ENCODE measurements around the gene RELN.

The RELN gene

DNA sequence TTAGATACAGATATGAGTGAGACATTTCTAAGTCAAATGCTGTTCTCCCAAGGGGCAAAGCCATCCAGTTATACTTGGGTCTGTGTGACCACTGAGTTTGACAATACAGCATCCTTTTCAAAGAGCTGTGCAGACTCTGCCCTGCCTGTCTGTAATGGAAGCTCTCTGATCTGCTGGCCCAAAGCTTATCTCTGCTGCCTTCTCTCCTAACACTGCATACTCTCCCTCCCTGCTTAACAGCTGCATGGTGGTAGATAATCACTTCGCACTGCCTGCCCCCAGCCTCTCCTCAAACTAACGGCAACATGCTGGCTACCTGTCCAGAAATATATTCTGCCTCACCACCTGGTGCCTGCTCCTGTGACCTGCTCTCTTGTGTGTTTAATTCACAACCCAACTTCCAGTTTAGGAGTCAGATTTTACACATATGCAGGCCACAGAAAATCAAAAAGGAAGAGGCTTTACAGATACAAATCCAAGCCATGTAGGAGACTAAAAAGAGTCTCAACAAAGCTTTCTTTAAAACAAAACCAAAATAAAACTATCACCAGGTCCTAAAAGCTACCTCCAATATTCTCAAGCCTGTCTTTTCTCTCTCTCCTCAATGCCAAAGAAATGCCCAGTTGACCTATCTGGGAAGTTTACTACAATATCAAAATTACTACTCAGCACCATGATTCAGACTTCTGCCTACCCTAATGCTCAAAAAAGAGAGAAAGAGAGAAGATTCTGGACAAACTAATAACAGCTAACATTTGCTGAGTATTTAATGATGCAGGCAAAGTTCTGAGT is 145.6 kb downstream of the RELN start:
- Histone ChIP-seq H3K18ac (ENCODE audit: low read length) (no peak overlapping the region), H3K27me3 (ENCODE audit: insufficient read depth, low read length) (no peaks in the 10 kb centered on the region), H3K79me2 (ENCODE audit: control insufficient read depth, insufficient read depth, low read length, poor library complexity) (no peaks in the 10 kb centered on the region), H3K9ac (ENCODE audit: low read length) (no peak overlapping the region), H4K8ac (ENCODE audit: low read depth, low read length) (no peak overlapping the region), H3K4ac (ENCODE audit: low read depth, low read length) (no peak overlapping the region), H2AFZ (ENCODE audit: insufficient read depth, low read length, poor library complexity) (no peak overlapping the region), H3K9me3 (ENCODE audit: insufficient read depth, low read depth, low read length) (no peaks in the 10 kb centered on the region), H3K4me3 (ENCODE audit: low read depth, low read length) (no peak overlapping the region), H4K91ac (ENCODE audit: low read depth, low read length) (no peak overlapping the region), H3K4me2 (ENCODE audit: low read length) (no peak overlapping the region), H3K14ac (ENCODE audit: low read length) (no peak overlapping the region), H3K79me1 (ENCODE audit: low read length) (no peaks in the 10 kb centered on the region), H3K27ac (ENCODE audit: low read depth, low read length) (no peak overlapping the region), H2BK12ac (ENCODE audit: low read length) (no peak overlapping the region), H3K4me1 (ENCODE audit: control insufficient read depth in 1 of 2, insufficient read depth in 2 of 2, low read length in 2 of 2) (no peaks in the 10 kb centered on the region), H3K36me3 (ENCODE audit: control insufficient read depth in 1 of 2, insufficient read depth in 2 of 2, low read length in 2 of 2) (no peaks in the 10 kb centered on the region), H2BK120ac (ENCODE audit: insufficient read depth, low read length, poor library complexity) (no peak overlapping the region), H3K23ac (ENCODE audit: low read length) (no peak overlapping the region), H2AK5ac (ENCODE audit: low read length) (no peak overlapping the region), H4K12ac (ENCODE audit: low read depth, low read length) (no peak overlapping the region), H2BK5ac (ENCODE audit: low read depth, low read length, poor library complexity) (no peak overlapping the region)
- no CpG with 5 or more reads among the region's 2 CpGs for WGBS (ENCODE audit: extremely low coverage, insufficient coverage, insufficient read length)
- DNase-seq = no peak

GRCh38 chr7:103833401-103833800 is 156.1 kb downstream of the RELN start:
- no peak for DNase-seq
- Histone ChIP-seq H4K91ac (ENCODE audit: low read depth, low read length) (no peak overlapping the region), H3K4ac (ENCODE audit: low read depth, low read length) (no peak overlapping the region), H2BK12ac (ENCODE audit: low read length) (no peak overlapping the region), H3K14ac (ENCODE audit: low read length) (no peak overlapping the region), H3K18ac (ENCODE audit: low read length) (no peak overlapping the region), H4K12ac (ENCODE audit: low read depth, low read length) (no peak overlapping the region), H2BK5ac (ENCODE audit: low read depth, low read length, poor library complexity) (no peak overlapping the region), H3K9ac (ENCODE audit: low read length) (no peak overlapping the region), H3K4me1 (ENCODE audit: control insufficient read depth in 1 of 2, insufficient read depth in 2 of 2, low read length in 2 of 2) (no peaks in the 10 kb centered on the region), H2BK120ac (ENCODE audit: insufficient read depth, low read length, poor library complexity) (no peak overlapping the region), H2AFZ (ENCODE audit: insufficient read depth, low read length, poor library complexity) (no peak overlapping the region), H2AK5ac (ENCODE audit: low read length) (no peak overlapping the region), H3K4me3 (ENCODE audit: low read depth, low read length) (no peak overlapping the region), H3K4me2 (ENCODE audit: low read length) (no peak overlapping the region), H3K9me3 (ENCODE audit: insufficient read depth, low read depth, low read length) (peaks cover 2% of the 10 kb centered on the region), H3K79me2 (ENCODE audit: control insufficient read depth, insufficient read depth, low read length, poor library complexity) (no peaks in the 10 kb centered on the region), H3K27ac (ENCODE audit: low read depth, low read length) (no peak overlapping the region), H3K23ac (ENCODE audit: low read length) (no peak overlapping the region), H4K8ac (ENCODE audit: low read depth, low read length) (no peak overlapping the region), H3K79me1 (ENCODE audit: low read length) (no peaks in the 10 kb centered on the region), H3K36me3 (ENCODE audit: control insufficient read depth in 1 of 2, insufficient read depth in 2 of 2, low read length in 2 of 2) (no peaks in the 10 kb centered on the region), H3K27me3 (ENCODE audit: insufficient read depth, low read length) (no peaks in the 10 kb centered on the region)
- no CpG with 5 or more reads among the region's 3 CpGs for WGBS (ENCODE audit: extremely low coverage, insufficient coverage, insufficient read length)

DNA sequence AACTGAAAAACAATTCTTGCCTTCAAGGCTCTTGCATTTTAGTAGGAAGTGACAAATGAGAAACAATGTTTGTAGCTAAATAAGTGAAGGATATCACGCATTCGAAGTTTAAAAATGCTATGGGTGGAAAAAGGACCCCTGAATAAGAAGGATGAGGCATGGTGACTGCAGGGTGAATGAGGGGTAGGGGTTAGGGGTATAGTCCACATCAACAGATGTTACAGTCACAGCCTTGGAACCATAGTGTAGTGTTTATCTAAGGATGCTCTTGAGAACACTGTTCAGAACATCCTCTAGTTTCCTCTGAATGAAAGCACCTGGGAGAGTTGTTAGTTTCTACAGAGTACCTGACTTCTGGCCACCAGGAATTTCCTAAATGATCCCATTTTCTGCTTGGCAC is 157.0 kb downstream of the RELN start:
- Histone ChIP-seq H3K27ac (ENCODE audit: low read depth, low read length) (no peak overlapping the region), H2AFZ (ENCODE audit: insufficient read depth, low read length, poor library complexity) (no peak overlapping the region), H3K79me2 (ENCODE audit: control insufficient read depth, insufficient read depth, low read length, poor library complexity) (no peaks in the 10 kb centered on the region), H3K27me3 (ENCODE audit: insufficient read depth, low read length) (no peaks in the 10 kb centered on the region), H3K14ac (ENCODE audit: low read length) (no peak overlapping the region), H3K4ac (ENCODE audit: low read depth, low read length) (no peak overlapping the region), H2AK5ac (ENCODE audit: low read length) (no peak overlapping the region), H3K18ac (ENCODE audit: low read length) (no peak overlapping the region), H3K4me2 (ENCODE audit: low read length) (no peak overlapping the region), H4K91ac (ENCODE audit: low read depth, low read length) (no peak overlapping the region), H3K79me1 (ENCODE audit: low read length) (no peaks in the 10 kb centered on the region), H3K4me3 (ENCODE audit: low read depth, low read length) (no peak overlapping the region), H4K12ac (ENCODE audit: low read depth, low read length) (no peak overlapping the region), H3K4me1 (ENCODE audit: control insufficient read depth in 1 of 2, insufficient read depth in 2 of 2, low read length in 2 of 2) (no peaks in the 10 kb centered on the region), H2BK12ac (ENCODE audit: low read length) (no peak overlapping the region), H3K36me3 (ENCODE audit: control insufficient read depth in 1 of 2, insufficient read depth in 2 of 2, low read length in 2 of 2) (no peaks in the 10 kb centered on the region), H2BK120ac (ENCODE audit: insufficient read depth, low read length, poor library complexity) (no peak overlapping the region), H3K9ac (ENCODE audit: low read length) (no peak overlapping the region), H3K9me3 (ENCODE audit: insufficient read depth, low read depth, low read length) (peaks cover 2% of the 10 kb centered on the region), H2BK5ac (ENCODE audit: low read depth, low read length, poor library complexity) (no peak overlapping the region), H4K8ac (ENCODE audit: low read depth, low read length) (no peak overlapping the region), H3K23ac (ENCODE audit: low read length) (no peak overlapping the region)
- no CpG with 5 or more reads among the region's 2 CpGs for WGBS (ENCODE audit: extremely low coverage, insufficient coverage, insufficient read length)
- DNase-seq = no peak

- no peak overlapping the region for H3K4ac ChIP-seq (ENCODE audit: low read depth, low read length)
- no peak overlapping the region for H3K14ac ChIP-seq (ENCODE audit: low read length)
- no peaks in the 10 kb centered on the region for H3K79me1 ChIP-seq (ENCODE audit: low read length)
- no peak overlapping the region for H3K23ac ChIP-seq (ENCODE audit: low read length)
- H3K18ac ChIP-seq (ENCODE audit: low read length) = no peak overlapping the region
- no peak overlapping the region for H2AFZ ChIP-seq (ENCODE audit: insufficient read depth, low read length, poor library complexity)
- no peaks in the 10 kb centered on the region for H3K79me2 ChIP-seq (ENCODE audit: control insufficient read depth, insufficient read depth, low read length, poor library complexity)
- no peak overlapping the region for H3K27ac ChIP-seq (ENCODE audit: low read depth, low read length)
- no peaks in the 10 kb centered on the region for H3K36me3 ChIP-seq (ENCODE audit: control insufficient read depth in 1 of 2, insufficient read depth in 2 of 2, low read length in 2 of 2)
- H3K9ac ChIP-seq (ENCODE audit: low read length) = no peak overlapping the region
- no peaks in the 10 kb centered on the region for H3K9me3 ChIP-seq (ENCODE audit: insufficient read depth, low read depth, low read length)
- no peak overlapping the region for H3K4me3 ChIP-seq (ENCODE audit: low read depth, low read length)
- no peak overlapping the region for H2BK5ac ChIP-seq (ENCODE audit: low read depth, low read length, poor library complexity)
- H4K8ac ChIP-seq (ENCODE audit: low read depth, low read length) = no peak overlapping the region
- no peak overlapping the region for H4K12ac ChIP-seq (ENCODE audit: low read depth, low read length)
- no peak for DNase-seq
- no peaks in the 10 kb centered on the region for H3K27me3 ChIP-seq (ENCODE audit: insufficient read depth, low read length)
- H2BK12ac ChIP-seq (ENCODE audit: low read length) = no peak overlapping the region
- no peak overlapping the region for H2BK120ac ChIP-seq (ENCODE audit: insufficient read depth, low read length, poor library complexity)
- H2AK5ac ChIP-seq (ENCODE audit: low read length) = no peak overlapping the region
- no peaks in the 10 kb centered on the region for H3K4me1 ChIP-seq (ENCODE audit: control insufficient read depth in 1 of 2, insufficient read depth in 2 of 2, low read length in 2 of 2)
- H4K91ac ChIP-seq (ENCODE audit: low read depth, low read length) = no peak overlapping the region
- no peak overlapping the region for H3K4me2 ChIP-seq (ENCODE audit: low read length)
These were observed 165.2 kb downstream of the RELN start for GRCh38 chr7:103824251-103824650.
